A549 (cell line): ENCODE measurements around the gene ACER3. TPM values are rescaled to one million over a fixed set of nuclear protein-coding genes. Genes with fewer than 3 reads are reported as not detected.
A peak's percentile ranks its signal among the peaks of the same experiment; 100 is the strongest.

Source experiments
- ATAC-seq, 2 experiments: fragments of 200-7000 bp in 1 of 2; fragments of >200 bp in 1 of 2; cut with Nextera tagmentation in 1 of 2; cut with Tn5 transposase in 1 of 2; 3 replicates each; pipeline versions ENCODE4 v1.8.0 to v1.9.1; 2018 to 2020; ENCODE audit warnings: mild to moderate bottlenecking in 1 of 2, moderate library complexity in 1 of 2
- CTCF ChIA-PET: fragments of 300-600 bp; sonication (Branson Sonifier 250); formaldehyde crosslinking; extraction: SDS; loops from one replicate; lab custom pipeline; 2021; ENCODE audit warnings: antibody characterized with exemption, inconsistent platforms; lab: Yijun Ruan, JAX
- POLR2A ChIA-PET: fragments of 350-600 bp; formaldehyde crosslinking; extraction: SDS; loops from one replicate; lab custom pipeline; 2021; ENCODE audit warnings: antibody characterized with exemption, inconsistent platforms; lab: Yijun Ruan, JAX
- DNase-seq, 2 experiments: peaks; one replicate each; pipeline versions ENCODE4 v3.0.0 to v3.0.0-alpha.2; 2011 to 2016; ENCODE audit warnings: low read depth in 1 of 2, low spot score in 1 of 2
- FAIRE-seq: peaks from 2 replicates; lab custom pipeline; 2011; peaks lifted over from hg19 to GRCh38; lab: Jason Lieb, UNC
- H3K27ac ChIP-seq, 2 experiments: fragments of >200 bp; sonication (Bioruptor Twin); formaldehyde crosslinking; 3 replicates each; pipeline ENCODE4 v1.5.1; 2016 to 2017
- H3K4me1 ChIP-seq: fragments of >200 bp; sonication (Bioruptor Twin); formaldehyde crosslinking; 3 replicates; pipeline ENCODE4 v1.6.1; 2016
- H3K4me2 ChIP-seq: fragments of >200 bp; sonication (Bioruptor Twin); formaldehyde crosslinking; 3 replicates; pipeline ENCODE4 v1.6.1; 2016
- H3K4me3 ChIP-seq: fragments of >200 bp; sonication (Bioruptor Twin); formaldehyde crosslinking; 3 replicates; pipeline ENCODE4 v1.5.1; 2016
- H3K9me3 ChIP-seq: fragments of >200 bp; sonication (Bioruptor Twin); formaldehyde crosslinking; 3 replicates; pipeline ENCODE4 v1.6.1; 2016
- BHLHE40 ChIP-seq: IDR thresholded peaks from 2 replicates; pipeline ENCODE4 v1.6.1; 2012; ENCODE audit warnings: low read depth, low read length, inconsistent platforms
- EHMT2 ChIP-seq: fragments of 200-600 bp; sonication (generic); IDR thresholded peaks from 2 replicates; pipeline ENCODE4 v1.6.1; 2016; ENCODE audit warnings: antibody characterized with exemption, low read depth, mild to moderate bottlenecking, moderate library complexity
- FOSB ChIP-seq: fragments of 250-450 bp; sonication (Bioruptor Pico); IDR thresholded peaks from 2 replicates; pipeline ENCODE4 v1.5.0; 2020; ENCODE audit warnings: mild to moderate bottlenecking, moderate library complexity
- FOXS1 ChIP-seq: fragments of 250-450 bp; sonication (Bioruptor Pico); IDR thresholded peaks from 2 replicates; pipeline ENCODE4 v1.5.0; 2020; ENCODE audit warnings: mild to moderate bottlenecking, moderate library complexity
- HEYL ChIP-seq: fragments of 250-450 bp; sonication (Bioruptor Pico); IDR thresholded peaks from 2 replicates; pipeline ENCODE4 v1.8.0; 2021; ENCODE audit warnings: mild to moderate bottlenecking, moderate library complexity
- HMGXB4 ChIP-seq: fragments of 250-450 bp; sonication (Bioruptor Pico); IDR thresholded peaks from 2 replicates; pipeline ENCODE4 v1.5.0; 2021; ENCODE audit warnings: mild to moderate bottlenecking, moderate library complexity, borderline replicate concordance
- HOXA7 ChIP-seq: fragments of 250-450 bp; sonication (Bioruptor Pico); IDR thresholded peaks from 2 replicates; pipeline ENCODE4 v1.5.0; 2020; ENCODE audit warnings: mild to moderate bottlenecking, moderate library complexity
- HOXB13 ChIP-seq: fragments of 250-450 bp; sonication (Bioruptor Pico); IDR thresholded peaks from 2 replicates; pipeline ENCODE4 v1.5.0; 2020; ENCODE audit warnings: low read depth, mild to moderate bottlenecking, moderate library complexity
- KDM1A ChIP-seq: fragments of 200-600 bp; sonication (generic); IDR thresholded peaks from 2 replicates; pipeline ENCODE4 v1.6.1; 2016; ENCODE audit warnings: low read depth, mild to moderate bottlenecking
- KDM5A ChIP-seq: fragments of 200-600 bp; sonication (generic); IDR thresholded peaks from 2 replicates; pipeline ENCODE4 v1.6.1; 2016; ENCODE audit warnings: antibody characterized with exemption, mild to moderate bottlenecking
- NFE2L2 ChIP-seq: fragments of 150-350 bp; conservative IDR thresholded peaks from 2 replicates; pipeline ENCODE4 v1.6.1; 2014; ENCODE audit warnings: low read length
- PBX3 ChIP-seq: IDR thresholded peaks from 2 replicates; pipeline ENCODE4 v1.6.1; 2012
- POLR2A ChIP-seq: IDR thresholded peaks from 2 replicates; pipeline ENCODE4 v1.6.1; 2012; ENCODE audit warnings: mild to moderate bottlenecking, low read length
- POLR2AphosphoS2 ChIP-seq: conservative IDR thresholded peaks from 2 replicates; pipeline ENCODE4 v1.6.1; 2012; ENCODE audit warnings: low read length, improper control_type of control experiment, inconsistent platforms
- RAD21 ChIP-seq, 2 experiments: fragments of >200 bp in 1 of 2; sonication (Bioruptor Twin) in 1 of 2; formaldehyde crosslinking in 1 of 2; IDR thresholded peaks in 1 of 2; conservative IDR thresholded peaks in 1 of 2; 2 replicates in 1 of 2; 3 replicates in 1 of 2; pipeline ENCODE4 v1.6.1; 2012 to 2018; ENCODE audit warnings: inconsistent platforms in 1 of 2
- RFX5 ChIP-seq: fragments of 450-650 bp; IDR thresholded peaks from 2 replicates; pipeline ENCODE4 v1.7.1; 2014; ENCODE audit warnings: antibody characterized with exemption, mild to moderate bottlenecking, moderate library complexity
- TP53 ChIP-seq: fragments of 250-450 bp; sonication (Bioruptor Pico); IDR thresholded peaks from 2 replicates; pipeline ENCODE4 v1.5.0; 2021; ENCODE audit warnings: mild to moderate bottlenecking, moderate library complexity
- USF2 ChIP-seq: fragments of 450-650 bp; IDR thresholded peaks from 2 replicates; pipeline ENCODE4 v1.6.1; 2014; ENCODE audit warnings: antibody characterized with exemption
- ZNF302 ChIP-seq: fragments of 250-450 bp; sonication (Bioruptor Pico); IDR thresholded peaks from 2 replicates; pipeline ENCODE4 v1.9.0; 2021; ENCODE audit warnings: inconsistent platforms, mild to moderate bottlenecking, moderate library complexity
- WGBS: methylation state at CpG from one replicate; pipeline ENCODE4 v1.1.6; 2017; ENCODE audit errors: missing lambda C conversion rate; 5-methylcytosine and 5-hydroxymethylcytosine counted together
- polyA plus RNA-seq, 4 experiments: library from polyadenylated mRNA; depleted of rRNA in 3 of 4; stranded (reverse); fragments of >200 nt; fragmentation: RNase III in 1 of 4; extraction: RNeasy Plus Mini Kit Qiagen cat#74134 plus additional on column Dnase treatment in 1 of 4; gene quantifications; 2 replicates in 3 of 4; 3 replicates in 1 of 4; pipeline ENCODE4 v1.2.3, GENCODE V29; 2011 to 2017

Gene ACER3
- polyA plus RNA-seq, 2 of the 4 experiments (the other 2 are of a cell fraction), result 16.0 to 46.6 TPM

- TF ChIP-seq POLR2A, result no peak
- TF ChIP-seq USF2, result no peak
- no peak for TF ChIP-seq FOXS1 (CRISPR knock-in tag)
- no peak for TF ChIP-seq HOXB13 (CRISPR knock-in tag)
- no peak for TF ChIP-seq EHMT2
- FAIRE-seq (peak; percentile 68), DNase-seq (no peak), ATAC-seq (no peak)
- ChIA-PET CTCF (interaction anchor here (3.3 kb wide), 1 partner anchor 28 kb away, joined by 18 read pairs; no protein-coding TSS in a partner anchor), POLR2A (no interaction called here)
- no peak overlapping the region for H3K4me3 ChIP-seq
- H3K4me2 ChIP-seq, result no peak overlapping the region
- peaks cover 16% of the 10 kb centered on the region for H3K4me1 ChIP-seq
- WGBS, result 49% methylated on average over 2 of the region's 2 CpGs
- no peaks in the 10 kb centered on the region for H3K9me3 ChIP-seq
- H3K27ac ChIP-seq, result no peak overlapping the region
Observed at GRCh38 chr11:76891793-76892192, 31.1 kb downstream of the ACER3 start.

GRCh38 chr11:76892306-76892705 is 31.6 kb downstream of the ACER3 start:
- H3K4me2 ChIP-seq, result no peak overlapping the region
- FAIRE-seq (no peak), ATAC-seq (no peak), DNase-seq (no peak)
- no peaks in the 10 kb centered on the region for H3K9me3 ChIP-seq
- WGBS, result 94% methylated on average over 1 of the region's 1 CpG
- ChIA-PET POLR2A (no interaction called here), CTCF (interaction anchor here (3.3 kb wide), 1 partner anchor 27 kb away, joined by 18 read pairs; no protein-coding TSS in a partner anchor)
- no peak overlapping the region for H3K4me3 ChIP-seq
- TF ChIP-seq KDM5A (no peak), NFE2L2 (no peak), PBX3 (no peak), BHLHE40 (no peak), POLR2AphosphoS2 (no peak), TP53 (no peak), KDM1A (no peak), ZNF302 (no peak), FOSB (CRISPR knock-in tag) (no peak), RFX5 (no peak)
- no peak overlapping the region for H3K27ac ChIP-seq
- H3K4me1 ChIP-seq, result peaks cover 16% of the 10 kb centered on the region

GRCh38 chr11:76897233-76897632 is 36.5 kb downstream of the ACER3 start:
- WGBS, result 84% methylated on average over 2 of the region's 2 CpGs

More at GRCh38 chr11:76897233-76897632, 36.5 kb downstream of the ACER3 start:
- ATAC-seq, result no peak
- ChIA-PET POLR2A (no interaction called here), CTCF (interaction anchor here (0.5 to 1.4 kb wide), 3 partner anchors 21 to 32 kb away, joined by 3 to 4 read pairs (median 4); no protein-coding TSS in a partner anchor)
- Histone ChIP-seq H3K4me3 (no peak overlapping the region), H3K4me2 (no peak overlapping the region), H3K4me1 (no peaks in the 10 kb centered on the region), H3K27ac (no peak overlapping the region), H3K9me3 (no peaks in the 10 kb centered on the region)
- FAIRE-seq, result no peak
- no peak for DNase-seq
- TF ChIP-seq ZNF302 (no peak), HOXA7 (CRISPR knock-in tag) (no peak), HMGXB4 (CRISPR knock-in tag) (no peak), HEYL (no peak), TP53 (no peak), RAD21 (conservative IDR thresholded peaks at IDR 0.05 in 1 of 2, IDR thresholded peaks at IDR 0.05 in 1 of 2) (no peak)
